HG02571 (cell line): ENCODE data around the gene SLC35F3.

Experiments used
- ATAC-seq: cut with Tn5 transposase; IDR thresholded peaks from one replicate; pipeline ENCODE4 v1.9.1; 2021; ENCODE audit warnings: mild to moderate bottlenecking, moderate library complexity; ENCODE audit not compliant: unreplicated experiment

SLC35F3 gene

GRCh38 chr1:234214911-234215892, 310.7 kb downstream of the SLC35F3 start:
- no peak for ATAC-seq

- ATAC-seq, result no peak
These were observed 311.7 kb downstream of the SLC35F3 start for GRCh38 chr1:234216116-234216703.

DNA sequence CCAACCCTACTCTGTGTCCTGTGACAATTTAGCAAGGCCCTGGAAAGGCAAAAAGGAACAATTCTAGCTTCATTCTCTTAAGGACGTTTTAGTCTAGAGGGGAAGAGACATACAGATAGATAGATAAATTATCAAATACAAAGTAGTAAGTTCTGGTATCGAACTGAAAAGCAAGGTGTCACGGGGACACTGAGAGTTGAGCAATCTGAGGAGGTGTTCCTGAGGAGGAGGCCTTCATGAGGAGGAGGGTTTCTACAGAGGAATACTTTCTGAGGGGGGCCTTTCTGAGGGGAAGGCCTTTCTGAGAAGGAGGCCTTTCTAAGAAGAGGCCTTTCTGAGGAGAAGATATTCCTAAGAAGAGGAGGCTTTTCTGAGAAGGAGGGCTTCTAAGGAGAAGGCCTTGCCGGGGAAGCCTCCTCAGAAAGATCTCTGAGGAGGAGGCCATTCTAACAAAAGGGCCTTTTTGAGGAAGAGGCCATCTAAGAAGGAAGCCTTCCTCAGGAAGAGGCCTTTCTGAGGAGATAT, 312.9 kb downstream of the SLC35F3 start:
- ATAC-seq, result no peak

DNA sequence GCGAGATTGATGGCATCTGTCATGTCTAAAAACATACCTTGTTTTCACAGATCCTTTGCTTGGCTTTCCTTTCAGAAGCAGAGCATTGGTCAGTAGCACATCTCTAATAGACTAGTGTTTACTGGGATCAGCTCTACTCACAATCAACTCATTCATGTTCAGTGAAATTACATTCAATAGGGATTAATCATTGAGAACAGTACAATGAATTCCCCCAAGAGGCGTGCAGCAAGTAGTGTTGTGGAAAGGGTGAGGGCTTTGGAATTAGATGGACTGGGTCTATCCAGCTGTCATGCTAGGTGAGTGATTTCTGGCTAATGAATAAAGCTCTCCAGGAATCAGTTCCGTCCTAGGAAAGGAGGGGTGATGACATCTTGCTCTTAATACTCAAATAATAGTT, 313.6 kb downstream of the SLC35F3 start:
- ATAC-seq, result no peak

GRCh38 chr1:234219711-234220110, 315.2 kb downstream of the SLC35F3 start:
- no peak for ATAC-seq

- ATAC-seq, result no peak
These were observed 317.1 kb downstream of the SLC35F3 start for GRCh38 chr1:234221601-234222000.

- no peak for ATAC-seq
These were observed 318.2 kb downstream of the SLC35F3 start for GRCh38 chr1:234222561-234223280.

- no peak for ATAC-seq
These were observed 321.8 kb downstream of the SLC35F3 start for GRCh38 chr1:234226113-234226818.

- ATAC-seq, result no peak
These were observed 322.3 kb downstream of the SLC35F3 start for GRCh38 chr1:234226819-234227165.

GRCh38 chr1:234229581-234230387, 325.3 kb downstream of the SLC35F3 start:
- ATAC-seq, result no peak

DNA sequence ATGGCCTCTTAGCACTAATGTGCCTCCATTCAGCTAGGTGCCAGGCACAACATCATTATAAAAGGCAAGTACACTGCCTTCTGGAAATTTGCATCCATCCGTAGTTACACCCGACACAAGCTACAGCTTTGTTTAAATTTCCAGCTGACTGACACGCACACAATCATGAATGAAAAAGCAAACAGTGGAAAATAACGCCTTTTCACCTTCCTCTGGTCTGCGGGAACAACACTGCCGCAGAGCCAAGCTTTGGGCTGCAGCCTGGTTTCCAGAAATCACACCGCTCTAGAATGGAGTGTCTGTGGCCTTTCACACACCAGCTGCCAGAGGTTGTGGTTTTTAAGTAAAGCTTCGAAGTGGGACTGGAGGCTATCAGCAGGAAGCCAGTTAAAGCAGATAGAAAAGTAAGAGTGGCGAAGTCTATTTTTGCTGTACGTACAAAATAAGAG, 326.0 kb downstream of the SLC35F3 start:
- no peak for ATAC-seq

- no peak for ATAC-seq
These were observed 326.8 kb downstream of the SLC35F3 start for GRCh38 chr1:234231061-234231892.

DNA sequence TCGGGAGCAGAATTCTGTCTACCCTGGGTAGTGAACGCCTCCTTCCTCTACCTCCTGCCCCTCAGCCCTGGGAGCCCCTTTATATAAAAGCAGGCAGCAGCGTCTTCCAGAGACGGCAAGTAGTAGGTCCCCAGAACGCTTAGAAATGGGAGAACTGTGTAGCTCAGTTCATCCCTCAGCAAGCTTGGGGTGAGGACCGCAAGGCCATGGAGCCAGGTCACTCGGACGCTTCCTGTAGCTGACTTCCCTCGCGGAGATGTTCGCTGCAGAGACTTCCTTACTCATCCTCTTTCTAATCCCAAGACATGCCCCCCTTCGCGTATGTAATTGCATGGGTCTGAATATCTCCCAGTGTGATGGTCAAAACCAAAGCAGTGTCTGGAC, 327.4 kb downstream of the SLC35F3 start:
- no peak for ATAC-seq

- ATAC-seq, result no peak
These were observed 329.7 kb downstream of the SLC35F3 start for GRCh38 chr1:234234199-234234598.

DNA sequence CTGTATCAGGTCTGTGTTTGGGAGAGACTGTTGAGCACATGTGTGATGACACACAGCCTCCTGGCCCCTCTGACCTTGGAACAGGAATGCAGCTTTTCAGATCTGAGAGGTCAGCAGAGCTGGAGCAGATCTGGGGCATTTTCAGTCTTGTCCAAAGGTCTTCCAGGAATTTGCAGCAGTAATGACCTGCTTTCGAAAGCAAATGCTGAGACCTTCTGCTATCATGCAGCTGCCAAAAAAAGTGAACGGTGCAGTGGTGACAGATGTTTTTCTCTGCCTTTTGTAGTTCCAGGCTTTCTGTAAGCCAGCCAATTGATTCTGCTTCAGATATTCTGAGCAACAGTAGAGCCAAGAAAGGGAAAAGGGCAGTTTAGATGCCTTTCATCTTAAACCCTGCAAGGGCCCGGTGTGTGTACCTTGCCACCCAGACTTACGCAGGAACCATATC, 331.0 kb downstream of the SLC35F3 start:
- ATAC-seq, result no peak

GRCh38 chr1:234237393-234237792, 332.9 kb downstream of the SLC35F3 start:
- no peak for ATAC-seq

- ATAC-seq, result no peak
These were observed 333.6 kb downstream of the SLC35F3 start for GRCh38 chr1:234238060-234238459.

GRCh38 chr1:234239515-234239914, 335.0 kb downstream of the SLC35F3 start:
- no peak for ATAC-seq

- ATAC-seq, result no peak
These were observed 335.5 kb downstream of the SLC35F3 start for GRCh38 chr1:234239936-234240335.
